ENCODE measurements around the gene UBLCP1. TPM values are rescaled to one million over a fixed set of nuclear protein-coding genes. Genes with fewer than 3 reads are reported as not detected.

Gene UBLCP1
- total and polyA plus RNA-seq, 12 donors, result 11.3 to 27.2 (median 21.2) TPM

DNA sequence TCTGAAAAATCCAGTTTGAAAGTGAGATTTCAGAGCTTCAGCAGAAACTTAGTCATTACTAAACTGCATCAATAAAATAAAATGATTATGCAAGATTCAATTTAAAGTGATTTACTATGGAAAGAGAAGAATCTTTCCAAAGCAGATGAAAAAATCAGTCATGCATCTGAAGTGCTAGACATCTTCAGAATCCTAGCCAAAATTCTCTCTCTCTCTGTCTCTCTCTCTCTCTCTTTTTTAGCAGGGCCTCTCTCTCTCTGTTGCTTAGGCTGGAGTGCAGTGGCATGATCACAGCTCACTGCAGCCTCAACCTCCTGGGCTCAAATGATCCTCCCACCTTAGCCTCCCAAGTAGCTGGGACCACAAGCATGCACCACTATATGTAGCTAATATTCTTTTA, 18.2 kb upstream of the UBLCP1 start:
- H3K27me3 ChIP-seq, result peaks cover under 1% of the 10 kb centered on the region
- H3K27ac ChIP-seq, result no peak overlapping the region
- TF ChIP-seq, protein P1, sequence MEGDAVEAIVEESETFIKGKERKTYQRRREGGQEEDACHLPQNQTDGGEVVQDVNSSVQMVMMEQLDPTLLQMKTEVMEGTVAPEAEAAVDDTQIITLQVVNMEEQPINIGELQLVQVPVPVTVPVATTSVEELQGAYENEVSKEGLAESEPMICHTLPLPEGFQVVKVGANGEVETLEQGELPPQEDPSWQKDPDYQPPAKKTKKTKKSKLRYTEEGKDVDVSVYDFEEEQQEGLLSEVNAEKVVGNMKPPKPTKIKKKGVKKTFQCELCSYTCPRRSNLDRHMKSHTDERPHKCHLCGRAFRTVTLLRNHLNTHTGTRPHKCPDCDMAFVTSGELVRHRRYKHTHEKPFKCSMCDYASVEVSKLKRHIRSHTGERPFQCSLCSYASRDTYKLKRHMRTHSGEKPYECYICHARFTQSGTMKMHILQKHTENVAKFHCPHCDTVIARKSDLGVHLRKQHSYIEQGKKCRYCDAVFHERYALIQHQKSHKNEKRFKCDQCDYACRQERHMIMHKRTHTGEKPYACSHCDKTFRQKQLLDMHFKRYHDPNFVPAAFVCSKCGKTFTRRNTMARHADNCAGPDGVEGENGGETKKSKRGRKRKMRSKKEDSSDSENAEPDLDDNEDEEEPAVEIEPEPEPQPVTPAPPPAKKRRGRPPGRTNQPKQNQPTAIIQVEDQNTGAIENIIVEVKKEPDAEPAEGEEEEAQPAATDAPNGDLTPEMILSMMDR (IDR thresholded peaks at IDR 0.05), result no peak
- H3K36me3 ChIP-seq (replicated peaks in 1 of 2), result no peaks in the 10 kb centered on the region
- no peak for DNase-seq
- H3K9me3 ChIP-seq (replicated peaks in 1 of 3), result no peaks in the 10 kb centered on the region
- H3K4me1 ChIP-seq (replicated peaks in 1 of 2), result no peaks in the 10 kb centered on the region
- H3K4me3 ChIP-seq, result no peak overlapping the region
- intact Hi-C loops (cut with DNase I), result no loop called here

- Histone ChIP-seq H3K4me3 (no peak overlapping the region), H3K27me3 (peaks cover 5% of the 10 kb centered on the region), H3K4me1 (replicated peaks in 1 of 2) (no peaks in the 10 kb centered on the region), H3K27ac (no peak overlapping the region), H3K9me3 (replicated peaks in 1 of 3) (no peaks in the 10 kb centered on the region), H3K36me3 (replicated peaks in 1 of 2) (no peaks in the 10 kb centered on the region)
- WGBS, 4 donors, result 70 to 72% (median 72%) methylated on average over 2 of the region's 2 CpGs
- no peak for DNase-seq
- intact Hi-C loops (cut with DNase I), result no loop called here
- TF ChIP-seq, protein P1 (IDR thresholded peaks at IDR 0.05), result no peak
- TF ChIP-seq POLR2A (IDR thresholded peaks at IDR 0.05), result no peak
These were observed 13.9 kb upstream of the UBLCP1 start for GRCh38 chr5:159249158-159249557.

GRCh38 chr5:159252195-159252594, 10.9 kb upstream of the UBLCP1 start:
- intact Hi-C loops (cut with DNase I), result no loop called here
- TF ChIP-seq, protein P1 (IDR thresholded peaks at IDR 0.05), result no peak
- TF ChIP-seq POLR2A (IDR thresholded peaks at IDR 0.05), result no peak
- Histone ChIP-seq H3K27ac (no peak overlapping the region), H3K27me3 (peaks cover 5% of the 10 kb centered on the region), H3K4me3 (no peak overlapping the region), H3K4me1 (replicated peaks in 1 of 2) (no peaks in the 10 kb centered on the region), H3K9me3 (replicated peaks in 1 of 3) (no peaks in the 10 kb centered on the region), H3K36me3 (replicated peaks in 1 of 2) (no peaks in the 10 kb centered on the region)
- 0 to 81% (median 57%) methylated on average over 1 of the region's 1 CpG for WGBS, 4 donors
- no peak for DNase-seq

DNA sequence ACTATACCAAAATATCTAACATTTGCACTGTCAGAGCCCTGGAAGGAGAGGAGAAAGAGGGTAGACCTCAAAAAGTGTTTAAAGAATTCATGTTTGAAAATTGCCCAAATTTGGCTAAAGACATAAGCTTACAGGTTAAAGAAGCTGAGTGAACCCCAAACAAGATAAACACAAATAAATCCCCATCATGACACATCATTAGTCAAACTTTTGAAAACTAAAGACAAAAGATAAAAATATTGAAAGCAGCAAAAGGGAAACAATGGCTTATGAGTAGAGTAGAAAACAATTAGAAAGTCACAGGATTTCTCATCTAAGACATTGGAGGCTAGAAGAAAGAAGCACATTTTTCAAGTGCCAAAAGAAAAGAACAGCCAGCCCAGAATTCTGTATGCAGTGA, 6.1 kb upstream of the UBLCP1 start:
- H3K9me3 ChIP-seq (replicated peaks in 1 of 3), result no peaks in the 10 kb centered on the region
- no peaks in the 10 kb centered on the region for H3K36me3 ChIP-seq (replicated peaks in 1 of 2)
- no peak overlapping the region for H3K4me3 ChIP-seq
- no peak overlapping the region for H3K27ac ChIP-seq
- TF ChIP-seq POLR2A (IDR thresholded peaks at IDR 0.05), result no peak
- TF ChIP-seq, protein P1 (IDR thresholded peaks at IDR 0.05), result no peak
- no peak for DNase-seq
- intact Hi-C loops (cut with DNase I), result no loop called here
- H3K4me1 ChIP-seq (replicated peaks in 1 of 2), result peaks cover 0 to under 1% of the 10 kb centered on the region in 2 donors
- H3K27me3 ChIP-seq, result no peaks in the 10 kb centered on the region
